ENCODE results near the gene PIGW.
"Not testable (repeated sequence)": the region's sequence is repeated elsewhere in the genome, so short reads cannot be mapped to it uniquely, and the experiment has no call there.

Gene PIGW

GRCh38 chr17:36508439-36508838 is 26.3 kb upstream of the PIGW start:
- not testable (repeated sequence) for DNase-seq (ENCODE audit: low read depth in 2 of 2)

DNA sequence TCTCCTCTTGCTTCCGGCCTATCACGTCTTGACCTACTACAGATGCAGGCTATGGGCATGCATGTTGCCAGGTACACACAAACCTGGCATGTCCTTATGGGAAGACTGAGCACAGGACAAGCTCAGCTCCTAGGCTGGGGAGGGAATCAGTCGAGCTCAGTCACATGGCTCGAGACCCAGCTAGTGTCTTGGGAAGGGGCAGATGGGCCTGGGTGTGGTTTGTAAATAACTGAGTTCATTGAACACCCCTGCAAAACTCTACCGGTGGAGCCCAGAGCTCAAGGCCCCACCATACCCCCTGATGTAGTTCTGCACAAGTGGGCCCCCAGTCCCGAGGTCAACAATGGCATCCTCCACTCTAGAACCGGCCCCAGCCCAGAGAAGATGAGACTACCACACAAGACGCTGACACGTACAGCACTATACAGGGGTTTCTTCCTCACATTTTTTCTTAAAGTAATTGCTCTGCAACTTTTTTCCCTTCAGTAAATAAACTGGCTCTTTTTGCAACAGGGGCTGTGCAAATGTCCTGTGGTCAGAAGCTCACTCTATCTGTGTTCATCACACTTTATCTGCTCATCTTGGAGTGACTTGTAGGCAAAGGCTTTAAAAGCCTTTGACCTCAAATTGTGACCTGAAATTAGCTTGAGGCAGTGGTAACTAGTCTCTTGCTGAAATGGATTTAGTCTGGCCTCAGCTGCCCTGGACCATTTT is 25.4 kb upstream of the PIGW start:
- no peak for DNase-seq (ENCODE audit: low read depth in 2 of 2)

GRCh38 chr17:36510636-36511035 is 24.2 kb upstream of the PIGW start:
- DNase-seq (ENCODE audit: low read depth in 2 of 2), result no peak

- DNase-seq (ENCODE audit: low read depth in 2 of 2), result no peak
Observed at GRCh38 chr17:36511216-36511615, 23.6 kb upstream of the PIGW start.

DNA sequence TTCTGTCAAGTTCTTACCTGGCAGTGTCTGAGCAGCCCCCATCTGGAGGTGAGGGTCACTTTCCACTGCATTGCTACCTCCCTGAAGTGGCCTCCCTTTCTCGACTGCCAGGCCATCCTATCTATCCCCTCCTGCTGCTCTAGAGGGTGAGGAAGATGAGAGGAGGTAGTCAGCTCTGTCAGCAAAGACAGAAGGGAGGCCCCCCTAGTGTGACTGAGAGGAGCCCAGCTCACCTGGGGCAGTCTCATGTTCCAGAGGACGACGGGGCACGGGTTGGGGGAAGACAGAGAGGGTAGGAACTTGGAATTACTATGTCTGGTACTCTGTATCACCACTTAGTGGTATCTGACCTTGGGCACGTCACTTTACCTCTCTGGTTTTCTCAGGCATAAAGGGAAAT is 22.1 kb upstream of the PIGW start:
- no peak for DNase-seq (ENCODE audit: low read depth in 2 of 2)

- no peak for DNase-seq (ENCODE audit: low read depth in 2 of 2)
Observed at GRCh38 chr17:36514856-36515255, 19.9 kb upstream of the PIGW start.

GRCh38 chr17:36515837-36516236 is 18.9 kb upstream of the PIGW start:
- DNase-seq (ENCODE audit: low read depth in 2 of 2), result no peak

DNA sequence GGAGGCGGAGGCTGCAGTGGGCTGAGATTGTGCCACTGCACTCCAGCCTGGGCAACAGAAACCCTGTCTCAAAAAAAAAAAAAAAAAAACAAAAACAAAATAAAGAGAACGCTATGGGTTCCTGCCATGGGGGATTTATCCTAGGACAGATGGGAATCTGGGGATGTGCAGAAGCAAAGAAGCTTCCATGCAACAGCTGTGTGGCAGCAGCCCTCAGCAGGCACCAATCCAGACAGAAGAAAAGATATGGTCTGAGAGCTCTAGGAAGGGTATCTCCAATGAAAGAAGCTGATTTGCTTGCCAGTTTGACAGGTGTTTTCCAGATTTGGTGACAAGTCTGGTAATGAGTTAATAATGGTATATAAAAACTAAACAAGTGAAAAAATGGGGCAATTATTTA is 11.7 kb upstream of the PIGW start:
- no peak for DNase-seq (ENCODE audit: low read depth in 2 of 2)

DNA sequence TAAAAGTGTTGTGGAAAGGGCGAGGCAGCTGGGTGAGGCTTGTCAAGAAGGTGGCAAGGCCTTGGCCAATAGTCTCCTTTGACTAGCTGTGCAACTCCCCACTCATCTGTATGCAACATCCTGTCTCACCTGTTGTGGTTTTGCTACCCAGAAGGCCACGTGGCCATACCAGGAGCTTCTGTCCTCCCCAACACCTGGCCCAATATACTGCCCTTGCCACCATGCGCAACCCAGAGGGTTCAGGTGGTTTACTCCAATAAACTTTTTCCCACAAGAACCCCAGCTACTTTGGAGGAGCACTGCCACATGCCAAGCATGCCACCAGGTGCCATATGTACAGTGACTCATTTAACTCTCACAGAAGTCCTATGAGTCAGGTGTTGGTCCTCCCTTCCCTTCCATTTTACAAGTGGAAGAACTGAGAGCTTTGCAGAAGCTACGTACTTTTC is 10.3 kb upstream of the PIGW start:
- no peak for DNase-seq (ENCODE audit: low read depth in 2 of 2)

DNA sequence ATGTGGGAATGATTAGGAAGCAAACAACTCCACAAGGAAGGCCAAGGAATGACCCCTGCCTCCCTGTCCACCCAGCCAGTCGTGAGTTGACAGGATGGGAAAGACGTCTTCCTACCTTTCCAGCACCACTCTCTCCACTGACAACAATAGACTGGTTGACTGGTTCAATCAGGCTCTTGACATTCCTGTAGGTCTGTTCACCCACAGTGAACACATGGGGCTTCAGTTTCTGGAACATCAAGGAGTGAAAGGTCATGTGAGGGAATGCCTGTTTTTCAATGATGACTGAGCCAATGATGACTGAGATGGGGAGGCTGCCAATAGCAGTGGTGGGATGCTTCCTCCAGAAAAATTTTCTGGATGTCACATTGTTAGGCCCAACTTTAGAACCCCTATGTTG is 9.7 kb upstream of the PIGW start:
- no peak for DNase-seq (ENCODE audit: low read depth in 2 of 2)

GRCh38 chr17:36525888-36526287 is 8.9 kb upstream of the PIGW start:
- no peak for DNase-seq (ENCODE audit: low read depth in 2 of 2)

DNA sequence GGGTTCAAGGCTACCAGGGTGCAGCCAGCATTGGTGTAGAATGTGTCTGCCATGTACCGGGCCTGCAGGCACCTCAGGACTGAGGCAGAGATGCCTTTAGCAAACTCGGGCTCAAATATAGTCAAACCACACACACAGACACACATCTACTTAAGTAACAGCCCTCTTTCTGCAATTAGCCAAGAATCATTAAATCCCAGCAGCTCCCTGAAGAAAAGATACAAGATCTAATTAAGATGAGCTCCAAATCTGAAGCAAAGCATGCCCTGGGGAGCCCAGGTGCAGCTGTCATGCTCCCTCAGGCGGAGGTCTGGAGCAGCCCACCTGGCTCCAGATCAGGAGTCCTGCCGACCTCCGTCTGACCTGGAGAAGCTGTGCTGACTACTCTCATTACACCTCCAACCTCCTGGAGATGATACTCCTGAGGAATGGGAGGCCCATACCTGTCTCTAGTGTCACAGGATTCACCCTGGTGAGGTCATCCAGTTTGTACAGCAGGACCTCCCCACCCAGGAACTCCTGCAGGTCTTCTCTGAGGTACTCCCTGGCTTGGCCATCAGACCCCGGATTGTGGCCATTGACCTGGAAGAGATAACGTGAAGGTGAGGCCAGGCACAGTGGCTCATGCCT is 7.1 kb upstream of the PIGW start:
- no peak for DNase-seq (ENCODE audit: low read depth in 2 of 2)

DNA sequence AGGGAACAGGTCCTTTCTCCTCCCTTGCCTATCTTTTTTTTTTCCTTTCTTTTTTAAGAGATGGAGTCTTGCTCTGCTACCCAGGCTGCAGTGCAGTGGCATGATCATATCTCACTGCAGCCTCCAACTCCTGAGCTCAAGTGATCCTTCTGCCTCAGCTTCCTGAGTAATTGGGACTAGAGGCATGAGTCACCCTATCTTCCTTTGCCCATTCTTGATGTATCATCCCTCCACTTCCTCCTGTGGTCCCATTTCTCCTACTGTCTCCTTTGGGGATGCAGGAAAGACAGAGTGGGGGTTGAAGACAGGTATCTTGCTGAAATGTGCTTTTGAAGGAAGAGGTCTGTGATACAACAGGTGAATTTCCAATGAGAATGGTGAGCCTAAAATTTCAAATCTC is 5.7 kb upstream of the PIGW start:
- DNase-seq (ENCODE audit: low read depth in 2 of 2), result no peak

DNA sequence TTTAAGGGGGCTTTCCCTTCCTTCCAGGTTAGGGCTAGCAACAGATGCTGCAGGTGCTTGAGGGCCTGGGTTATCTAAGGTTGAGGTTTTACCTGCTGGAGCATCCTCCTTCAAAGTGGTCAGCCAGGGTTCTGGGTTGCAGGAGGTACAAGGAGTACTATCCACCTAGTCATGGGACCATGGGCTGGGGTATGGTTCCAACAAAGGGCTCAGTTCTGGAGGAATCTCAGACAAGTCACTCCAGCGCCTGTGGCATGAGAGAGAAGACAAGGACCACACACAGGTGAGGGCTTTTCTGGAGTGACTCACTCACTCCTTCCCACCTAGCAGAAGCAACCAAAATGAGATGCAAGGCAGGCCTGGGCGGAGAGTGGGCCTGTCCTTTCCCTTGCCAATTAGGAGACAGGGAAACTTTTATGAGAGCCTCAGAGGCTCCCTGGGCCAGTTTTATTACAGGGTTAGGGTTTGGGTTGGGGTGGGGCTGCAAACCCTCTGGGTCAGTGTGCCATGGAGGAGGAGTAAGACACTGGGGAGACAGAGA is 2.3 kb upstream of the PIGW start:
- no peak for DNase-seq (ENCODE audit: low read depth in 2 of 2)

- peak; percentile 29 to 54 for DNase-seq (ENCODE audit: low read depth in 2 of 2)
Observed at GRCh38 chr17:36533935-36534839, 600 bp upstream of the PIGW start.

- no peak for DNase-seq (ENCODE audit: low read depth in 2 of 2)
Observed at GRCh38 chr17:36535669-36536081, 888 bp downstream of the PIGW start.

DNA sequence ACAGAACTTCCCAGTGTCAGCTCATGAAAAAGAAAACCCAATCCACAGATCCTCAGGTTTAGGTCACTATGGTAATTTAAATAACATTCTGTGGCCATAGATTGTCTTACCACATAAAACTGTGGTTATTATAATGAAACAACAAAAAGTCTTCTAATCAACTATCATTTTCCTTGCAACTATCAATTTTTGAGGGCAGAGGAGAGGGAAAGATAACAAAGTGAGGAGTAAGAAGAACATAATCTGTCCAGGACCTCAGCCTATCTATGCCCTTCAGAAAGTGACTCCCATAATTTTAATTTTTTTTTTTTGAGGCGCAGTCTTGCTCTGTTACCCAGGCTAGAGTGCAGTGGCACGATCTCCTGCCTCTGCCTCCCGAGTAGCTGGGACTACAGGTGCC is 5.9 kb downstream of the PIGW start:
- DNase-seq (ENCODE audit: low read depth in 2 of 2), result no peak

DNA sequence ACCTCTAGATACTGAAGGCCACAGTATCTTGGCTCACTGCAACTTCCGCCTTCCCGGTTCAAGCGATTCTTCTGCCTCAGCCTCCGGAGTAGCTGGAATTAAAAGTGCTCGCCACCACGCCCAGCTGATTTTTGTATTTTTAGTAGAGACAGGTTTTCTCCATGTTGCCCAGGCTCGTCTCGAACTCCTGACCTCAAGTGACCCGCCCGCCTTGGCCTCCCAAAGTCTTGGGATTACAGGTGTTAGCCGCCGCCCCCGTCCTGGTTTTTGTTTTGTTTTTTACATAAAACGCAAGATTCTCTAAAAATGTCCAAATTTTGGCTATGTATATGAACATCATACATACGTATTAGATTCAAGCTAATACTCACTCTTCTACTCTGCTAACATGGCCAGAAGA is 8.0 kb downstream of the PIGW start:
- no peak for DNase-seq (ENCODE audit: low read depth in 2 of 2)

DNA sequence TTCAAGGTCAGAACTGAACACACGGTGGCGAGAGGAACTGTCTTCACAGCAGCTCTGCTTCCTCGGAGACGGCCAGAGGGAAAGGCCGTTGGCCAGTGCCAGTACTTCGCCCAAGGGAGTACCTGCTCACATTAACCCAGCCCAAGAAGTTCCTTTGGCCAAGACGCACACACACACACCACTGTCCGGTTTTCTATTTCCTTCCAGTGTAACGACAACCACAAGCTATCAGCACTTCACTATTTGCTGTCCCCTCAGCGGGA is 9.2 kb downstream of the PIGW start:
- DNase-seq (ENCODE audit: low read depth in 2 of 2), result no peak

DNA sequence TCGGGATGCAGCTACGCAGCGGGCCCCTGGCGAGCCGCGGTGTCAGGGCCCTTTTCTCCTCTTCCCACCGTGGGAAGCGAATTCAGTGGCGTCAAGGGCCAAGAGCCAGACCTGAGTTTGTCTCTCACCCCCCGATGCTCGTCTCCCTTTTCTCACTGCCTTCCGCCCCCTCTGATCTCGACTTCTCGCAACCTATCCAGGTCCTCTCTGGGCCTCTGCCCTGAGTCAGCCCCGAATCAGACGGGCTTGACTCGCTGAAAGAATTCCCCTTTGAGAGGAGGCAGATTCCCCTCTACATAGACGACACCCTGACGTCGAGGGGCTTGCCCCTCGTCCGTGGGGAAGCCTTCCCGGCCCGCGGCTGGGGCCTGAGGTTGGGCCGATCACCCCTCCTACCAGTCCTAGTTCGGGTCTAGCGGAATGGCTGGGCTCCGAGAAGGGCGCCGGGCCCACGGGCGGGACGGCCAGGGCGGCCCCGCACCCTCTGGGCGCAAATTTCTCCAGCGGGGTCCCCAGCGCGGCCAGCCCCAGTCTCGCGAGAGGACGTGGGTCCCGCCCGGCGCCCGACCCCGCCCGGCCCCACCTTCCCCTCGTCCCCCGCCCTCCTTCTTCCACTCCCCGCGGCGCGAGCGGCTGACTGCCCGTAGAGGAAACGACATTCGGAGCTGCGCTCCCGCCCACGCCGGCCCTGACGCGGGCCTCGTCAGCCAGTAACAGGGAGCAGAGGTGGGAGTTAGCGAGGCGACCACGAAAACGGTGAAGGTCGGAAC is 9.7 kb downstream of the PIGW start, which contains the start of gene GGNBP2:
TSS of gene GGNBP2 (plus strand) at position 613 of the 770 bp plus-strand sequence. CDS start 806 bp downstream, outside the sequence.
- peak; percentile 80 to 82 for DNase-seq (ENCODE audit: low read depth in 2 of 2)

- no peak for DNase-seq (ENCODE audit: low read depth in 2 of 2)
Observed at GRCh38 chr17:36545077-36545464, 10.3 kb downstream of the PIGW start.
